ENCODE results near the gene SLFNL1. TPM values are rescaled to one million over a fixed set of nuclear protein-coding genes. Genes with fewer than 3 reads are reported as not detected.

Gene SLFNL1
- total RNA-seq, 2 experiments from 2014 or later = 0.08 to 0.17 TPM

- peaks cover 27% of the 10 kb centered on the region for H3K36me3 Mint-ChIP-seq (ENCODE audit: low read depth)
- Histone ChIP-seq H3K27ac (ENCODE audit: low read depth in 1 of 2, low read length in 2 of 2) (no peak overlapping the region), H3K4me3 (ENCODE audit: low read length) (no peak overlapping the region), H3K27me3 (ENCODE audit: control insufficient read depth in 1 of 2, insufficient read depth in 2 of 2, low read length in 2 of 2) (no peaks in the 10 kb centered on the region), H3K9me3 (ENCODE audit: control insufficient read depth in 1 of 2, insufficient read depth in 1 of 2, low read length in 2 of 2) (no peaks in the 10 kb centered on the region), H3K4me1 (ENCODE audit: insufficient read depth, low read length) (no peaks in the 10 kb centered on the region), H3K36me3 (ENCODE audit: insufficient read depth, low read length) (peaks cover 43% of the 10 kb centered on the region)
- H3K4me3 Mint-ChIP-seq = no peak overlapping the region
- peaks cover 11% of the 10 kb centered on the region for H3K4me1 Mint-ChIP-seq (ENCODE audit: low read depth)
- no peak for ATAC-seq (ENCODE audit: poor library complexity)
- ChIA-PET CTCF (no interaction called here), POLR2A (no interaction called here)
- H3K27me3 Mint-ChIP-seq = no peaks in the 10 kb centered on the region
- TF ChIP-seq CTCF (IDR thresholded peaks at IDR 0.05) = no peak
- intact Hi-C loops (cut with DNase I, micrococcal nuclease) = no loop called here
- DNase-seq = no peak
- no peaks in the 10 kb centered on the region for H3K9me3 Mint-ChIP-seq
- H3K27ac Mint-ChIP-seq = no peak overlapping the region
Observed at GRCh38 chr1:41015897-41016470, 5.5 kb downstream of the SLFNL1 start.

DNA sequence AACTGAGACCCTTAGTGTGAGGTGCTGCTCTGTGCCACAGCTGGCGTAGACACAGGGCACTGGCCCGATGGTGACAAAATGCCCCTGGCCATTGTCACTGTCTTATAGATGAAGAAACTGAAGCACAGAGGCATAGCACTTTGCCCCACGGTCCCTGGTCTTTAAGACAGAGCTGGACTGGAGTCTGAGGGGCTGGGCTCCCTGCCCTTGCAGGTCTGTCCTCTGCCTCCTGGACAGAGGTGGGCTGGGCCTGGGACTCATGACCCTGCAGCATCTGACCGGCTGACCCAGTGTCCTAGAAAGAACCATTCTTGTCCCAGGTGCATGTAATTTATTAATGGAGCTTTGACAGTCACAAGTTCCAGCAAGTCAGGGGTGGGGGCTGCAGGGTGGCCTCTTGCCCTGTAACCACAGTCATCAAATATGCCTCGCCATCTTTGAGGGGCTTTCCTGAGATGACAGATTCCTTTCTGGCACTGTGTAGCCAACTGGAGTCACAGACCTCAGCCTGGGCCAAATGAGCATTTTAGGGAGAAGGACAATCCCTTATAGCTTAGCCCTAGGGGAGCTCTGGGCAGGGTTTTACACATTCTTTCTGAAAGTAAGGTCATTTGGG lies 6.1 kb downstream of the SLFNL1 start:
- POLR2A ChIA-PET = no interaction called here
- DNase-seq = no peak
- Mint-ChIP-seq H3K4me3 (no peak overlapping the region), H3K4me1 (ENCODE audit: low read depth) (peaks cover 11% of the 10 kb centered on the region), H3K27ac (peak overlapping the region; percentile 45), H3K27me3 (no peaks in the 10 kb centered on the region), H3K36me3 (ENCODE audit: low read depth) (peaks cover 33% of the 10 kb centered on the region), H3K9me3 (no peaks in the 10 kb centered on the region)
- no peak overlapping the region for H3K4me3 ChIP-seq (ENCODE audit: low read length)
- H3K9me3 ChIP-seq (ENCODE audit: control insufficient read depth in 1 of 2, insufficient read depth in 1 of 2, low read length in 2 of 2) = no peaks in the 10 kb centered on the region
- ATAC-seq (ENCODE audit: poor library complexity) = no peak
- H3K27ac ChIP-seq (ENCODE audit: low read depth in 1 of 2, low read length in 2 of 2) = no peak overlapping the region
- intact Hi-C loops (cut with DNase I, micrococcal nuclease) = no loop called here
- H3K36me3 ChIP-seq (ENCODE audit: insufficient read depth, low read length) = peaks cover 49% of the 10 kb centered on the region
- no peaks in the 10 kb centered on the region for H3K4me1 ChIP-seq (ENCODE audit: insufficient read depth, low read length)
- CTCF ChIA-PET = no interaction called here
- no peak for TF ChIP-seq CTCF (IDR thresholded peaks at IDR 0.05)
- no peaks in the 10 kb centered on the region for H3K27me3 ChIP-seq (ENCODE audit: control insufficient read depth in 1 of 2, insufficient read depth in 2 of 2, low read length in 2 of 2)

- peak overlapping the region; percentile 45 for H3K27ac Mint-ChIP-seq
- peaks cover 38% of the 10 kb centered on the region for H3K36me3 Mint-ChIP-seq (ENCODE audit: low read depth)
- CTCF ChIA-PET = no interaction called here
- H3K27me3 Mint-ChIP-seq = no peaks in the 10 kb centered on the region
- POLR2A ChIA-PET = no interaction called here
- H3K4me1 Mint-ChIP-seq (ENCODE audit: low read depth) = peaks cover 11% of the 10 kb centered on the region
- H3K9me3 ChIP-seq (ENCODE audit: control insufficient read depth in 1 of 2, insufficient read depth in 1 of 2, low read length in 2 of 2) = no peaks in the 10 kb centered on the region
- H3K4me3 ChIP-seq (ENCODE audit: low read length) = no peak overlapping the region
- H3K36me3 ChIP-seq (ENCODE audit: insufficient read depth, low read length) = peaks cover 54% of the 10 kb centered on the region
- no peak overlapping the region for H3K4me3 Mint-ChIP-seq
- intact Hi-C loops (cut with DNase I, micrococcal nuclease) = no loop called here
- DNase-seq (no peak), ATAC-seq (ENCODE audit: poor library complexity) (no peak)
- H3K4me1 ChIP-seq (ENCODE audit: insufficient read depth, low read length) = no peaks in the 10 kb centered on the region
- no peaks in the 10 kb centered on the region for H3K9me3 Mint-ChIP-seq
- H3K27me3 ChIP-seq (ENCODE audit: control insufficient read depth in 1 of 2, insufficient read depth in 2 of 2, low read length in 2 of 2) = no peaks in the 10 kb centered on the region
- TF ChIP-seq CTCF (IDR thresholded peaks at IDR 0.05) = no peak
- peak overlapping the region in 1 of 2 donors; percentile 17 for H3K27ac ChIP-seq (ENCODE audit: low read depth in 1 of 2, low read length in 2 of 2)
Observed at GRCh38 chr1:41014871-41015270, 6.7 kb downstream of the SLFNL1 start.
